Measurements from ENCODE around the gene KIAA0319L.
A peak's percentile ranks its signal among the peaks of the same experiment; 100 is the strongest.

Gene KIAA0319L

GRCh38 chr1:35599411-35599810 is 42.2 kb upstream of the KIAA0319L start:
- no peak overlapping the region for H3K4me3 ChIP-seq (replicated peaks in 1 of 2; ENCODE audit: low read depth in 2 of 2, low read length in 2 of 2)
- no peak for DNase-seq (ENCODE audit: low read depth in 2 of 2)
- TF ChIP-seq CTCF (IDR thresholded peaks at IDR 0.05; ENCODE audit: low read depth, low read length) = no peak

- TF ChIP-seq CTCF (IDR thresholded peaks at IDR 0.05; ENCODE audit: low read depth, low read length) = no peak
These were observed 41.7 kb upstream of the KIAA0319L start for GRCh38 chr1:35598895-35599294.

DNA sequence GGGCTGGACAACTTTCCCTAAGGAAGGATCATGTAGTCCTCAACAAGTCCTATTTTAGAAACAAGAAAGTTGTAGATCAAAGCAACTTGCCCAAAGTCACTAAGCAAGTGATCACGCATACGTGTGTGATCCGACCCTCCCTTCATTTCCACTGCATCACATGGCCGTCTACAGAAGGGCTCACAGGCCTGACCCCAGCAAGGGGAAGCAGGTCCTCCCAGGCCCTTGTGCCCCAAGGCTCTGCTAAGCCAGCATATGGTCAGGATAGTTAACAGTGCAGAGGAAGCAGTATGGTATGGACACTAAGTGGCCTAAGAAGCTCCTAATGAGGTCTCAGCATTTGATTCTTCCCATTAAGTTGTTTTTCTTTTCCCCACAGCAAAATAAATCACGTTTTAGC is 40.7 kb upstream of the KIAA0319L start:
- TF ChIP-seq CTCF (IDR thresholded peaks at IDR 0.05; ENCODE audit: low read depth, low read length) = no peak
- H3K4me3 ChIP-seq (replicated peaks in 1 of 2; ENCODE audit: low read depth in 2 of 2, low read length in 2 of 2) = no peak overlapping the region
- no peak for DNase-seq (ENCODE audit: low read depth in 2 of 2)

More at GRCh38 chr1:35598895-35599294, 41.7 kb upstream of the KIAA0319L start:
- H3K4me3 ChIP-seq (replicated peaks in 1 of 2; ENCODE audit: low read depth in 2 of 2, low read length in 2 of 2) = no peak overlapping the region
- DNase-seq (ENCODE audit: low read depth in 2 of 2) = no peak

- no peak for DNase-seq (ENCODE audit: low read depth in 2 of 2)
- no peak for TF ChIP-seq CTCF (IDR thresholded peaks at IDR 0.05; ENCODE audit: low read depth, low read length)
- no peak overlapping the region for H3K4me3 ChIP-seq (replicated peaks in 1 of 2; ENCODE audit: low read depth in 2 of 2, low read length in 2 of 2)
These were observed 38.5 kb upstream of the KIAA0319L start for GRCh38 chr1:35595684-35596083.

DNA sequence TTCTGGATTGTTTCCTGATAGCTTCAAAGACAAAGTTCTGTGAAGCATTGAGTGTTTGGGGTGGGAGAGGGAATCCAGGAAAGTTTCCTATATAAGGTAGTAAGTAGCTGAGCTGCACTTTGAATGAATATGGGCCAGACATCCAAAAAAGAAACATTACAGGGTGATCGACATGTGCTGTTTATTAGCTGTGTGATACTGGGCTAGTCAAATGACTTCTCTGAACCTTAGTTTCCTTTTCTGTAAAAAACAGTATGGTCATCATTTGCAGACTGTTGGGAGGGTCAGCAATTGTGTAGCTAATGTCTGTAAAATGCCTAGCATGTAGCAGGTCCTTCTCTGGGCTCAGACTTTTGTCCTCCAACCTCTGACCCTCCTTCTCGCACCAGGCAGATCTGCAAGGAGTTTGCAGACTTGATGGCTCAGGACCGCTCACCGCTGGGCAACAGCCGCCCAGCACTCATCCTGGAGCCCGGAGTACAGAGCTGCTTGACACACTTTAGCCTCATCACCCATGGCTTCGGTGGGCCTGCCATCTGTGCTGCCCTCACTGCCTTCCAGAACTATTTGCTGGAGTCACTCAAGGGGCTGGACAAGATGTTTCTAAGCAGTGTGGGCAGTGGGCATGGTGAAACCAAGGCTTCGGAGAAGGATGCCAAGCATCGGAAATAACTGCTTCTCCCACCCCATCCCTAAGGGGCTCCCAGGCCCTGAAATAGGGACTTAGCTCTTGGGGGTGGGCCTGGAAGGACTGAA is 37.0 kb upstream of the KIAA0319L start:
- TF ChIP-seq CTCF (IDR thresholded peaks at IDR 0.05; ENCODE audit: low read depth, low read length) = no peak
- DNase-seq (ENCODE audit: low read depth in 2 of 2) = no peak
- no peak overlapping the region for H3K4me3 ChIP-seq (replicated peaks in 1 of 2; ENCODE audit: low read depth in 2 of 2, low read length in 2 of 2)

DNA sequence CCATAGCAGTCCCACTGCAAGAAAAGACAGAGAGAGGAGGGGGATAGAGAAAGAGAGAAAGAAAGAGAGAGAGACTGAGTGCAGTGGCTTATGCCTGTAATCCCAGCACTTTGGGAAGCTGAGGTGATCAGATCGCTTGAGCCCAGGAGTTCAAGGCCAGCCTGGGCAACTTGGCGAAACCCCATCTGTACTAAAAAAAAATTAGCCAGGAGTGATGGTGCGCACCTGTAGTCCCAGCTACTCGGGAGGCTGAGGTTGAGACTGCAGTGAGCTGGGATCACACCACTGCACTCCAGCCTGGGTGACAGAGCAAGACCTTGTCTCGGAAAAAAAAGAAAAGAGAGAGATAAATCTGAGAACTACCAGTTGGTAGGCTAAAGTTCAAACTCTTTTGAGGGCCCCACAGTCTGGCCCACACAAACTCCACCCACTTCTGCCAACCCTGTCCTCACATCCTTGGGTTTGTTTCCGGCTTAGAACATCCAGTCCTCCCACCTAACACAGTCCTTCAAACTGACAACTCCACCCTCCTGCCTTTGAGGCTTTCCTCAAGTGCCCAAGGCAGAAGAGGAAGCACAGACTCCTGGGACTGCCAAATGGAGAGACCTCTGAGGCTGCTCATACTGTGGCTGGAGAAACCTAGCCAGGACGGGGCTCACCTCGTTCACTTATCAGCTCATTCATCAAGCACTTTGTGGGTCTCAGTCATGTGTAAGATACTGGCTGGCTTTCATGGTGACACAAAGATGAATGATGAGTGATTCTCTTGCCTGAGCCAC is 36.0 kb upstream of the KIAA0319L start:
- H3K4me3 ChIP-seq (replicated peaks in 1 of 2; ENCODE audit: low read depth in 2 of 2, low read length in 2 of 2) = no peak overlapping the region
- DNase-seq (ENCODE audit: low read depth in 2 of 2) = peak in 1 of 2 donors; percentile 31
- no peak for TF ChIP-seq CTCF (IDR thresholded peaks at IDR 0.05; ENCODE audit: low read depth, low read length)

Data from cardiac fibroblast (primary cell).